ENCODE data around the gene ERAS. TPM values are rescaled to one million over a fixed set of nuclear protein-coding genes. Genes with fewer than 3 reads are reported as not detected.
A peak's percentile ranks its signal among the peaks of the same experiment; 100 is the strongest.
"Not testable (repeated sequence)": the region's sequence is repeated elsewhere in the genome, so short reads cannot be mapped to it uniquely, and the experiment has no call there.

ERAS gene
- total RNA-seq, 2 donors from 2014 or later: not detected

DNA sequence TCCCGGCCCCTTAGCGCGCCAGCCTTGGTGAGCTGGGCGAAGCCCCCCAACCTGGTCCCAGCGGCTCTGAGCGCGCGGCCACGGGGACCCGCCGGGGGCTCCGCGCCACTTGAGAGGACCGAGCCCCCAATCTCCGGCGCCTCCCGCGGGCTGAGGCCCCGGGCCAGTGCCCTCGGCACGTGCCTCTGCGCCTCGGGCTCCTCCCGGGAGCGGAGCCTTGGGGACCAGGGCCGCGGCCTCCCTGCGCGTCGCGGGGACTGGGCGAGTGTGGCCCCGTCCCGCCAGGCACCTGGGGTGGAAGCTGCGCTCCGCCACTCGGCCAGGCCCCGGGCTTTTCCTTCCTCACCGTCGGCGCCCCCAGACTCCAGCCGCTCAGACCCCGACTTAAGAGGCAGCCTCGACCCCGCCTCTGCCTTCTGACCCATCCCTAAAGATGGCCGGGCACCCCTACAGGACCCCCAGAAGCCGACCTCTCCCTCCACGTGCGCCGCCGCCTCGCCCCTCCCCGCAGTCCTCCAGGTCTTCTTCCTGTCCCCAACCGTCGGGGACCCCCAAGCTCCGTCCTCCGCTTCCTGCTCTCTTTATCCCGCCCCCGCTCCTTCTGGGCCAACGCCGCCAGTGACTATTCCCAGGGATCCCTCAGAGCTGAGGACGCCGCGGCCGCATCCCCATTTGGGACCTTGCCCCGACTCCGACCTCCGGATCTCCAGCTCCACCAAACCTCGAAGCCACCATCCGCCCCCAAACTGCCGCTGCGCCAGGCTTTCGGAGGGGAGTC lies 752 bp downstream of the ERAS start:
- no peak for ATAC-seq
- intact Hi-C loops (cut with DNase I): no loop called here
- DNase-seq: no peak

DNA sequence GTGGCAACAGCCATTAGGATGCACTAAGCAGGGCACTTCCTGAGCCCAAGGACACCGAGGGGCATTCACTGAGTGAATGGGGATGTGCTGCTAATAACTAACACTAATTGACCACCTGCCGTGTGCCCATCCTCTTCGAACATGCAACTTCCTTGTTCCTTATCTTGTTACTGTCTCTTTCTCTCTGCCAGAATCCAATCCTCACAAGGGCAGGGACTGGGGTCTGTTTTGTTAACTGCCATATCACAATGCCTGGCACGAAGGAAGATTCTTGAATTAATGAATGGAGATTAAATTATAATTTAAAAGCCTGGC lies 1.3 kb downstream of the ERAS start:
- no peak for ATAC-seq
- intact Hi-C loops (cut with DNase I): no loop called here

DNA sequence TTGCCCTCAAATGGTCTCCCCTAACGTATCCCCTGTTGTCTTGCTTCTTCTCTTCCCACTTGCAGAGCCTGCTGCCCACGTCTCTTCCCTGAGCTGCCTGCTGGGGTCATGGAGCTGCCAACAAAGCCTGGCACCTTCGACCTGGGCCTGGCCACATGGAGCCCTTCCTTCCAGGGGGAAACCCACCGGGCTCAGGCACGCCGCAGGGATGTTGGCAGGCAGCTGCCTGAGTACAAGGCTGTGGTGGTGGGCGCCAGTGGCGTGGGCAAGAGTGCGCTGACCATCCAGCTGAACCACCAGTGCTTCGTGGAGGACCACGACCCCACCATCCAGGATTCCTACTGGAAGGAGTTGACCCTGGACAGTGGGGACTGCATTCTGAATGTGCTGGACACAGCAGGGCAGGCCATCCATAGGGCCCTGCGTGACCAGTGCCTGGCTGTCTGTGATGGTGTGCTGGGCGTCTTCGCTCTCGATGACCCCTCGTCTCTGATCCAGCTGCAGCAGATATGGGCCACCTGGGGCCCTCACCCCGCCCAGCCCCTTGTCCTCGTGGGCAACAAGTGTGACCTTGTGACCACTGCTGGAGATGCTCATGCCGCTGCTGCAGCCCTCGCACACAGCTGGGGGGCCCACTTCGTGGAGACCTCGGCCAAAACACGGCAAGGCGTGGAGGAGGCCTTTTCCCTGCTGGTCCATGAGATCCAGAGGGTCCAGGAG lies 2.9 kb downstream of the ERAS start:
- ATAC-seq (no peak), DNase-seq (no peak)
- intact Hi-C loops (cut with DNase I): no loop called here

More for the DNA sequence above, 1.3 kb downstream of the ERAS start:
- DNase-seq: no peak

DNA sequence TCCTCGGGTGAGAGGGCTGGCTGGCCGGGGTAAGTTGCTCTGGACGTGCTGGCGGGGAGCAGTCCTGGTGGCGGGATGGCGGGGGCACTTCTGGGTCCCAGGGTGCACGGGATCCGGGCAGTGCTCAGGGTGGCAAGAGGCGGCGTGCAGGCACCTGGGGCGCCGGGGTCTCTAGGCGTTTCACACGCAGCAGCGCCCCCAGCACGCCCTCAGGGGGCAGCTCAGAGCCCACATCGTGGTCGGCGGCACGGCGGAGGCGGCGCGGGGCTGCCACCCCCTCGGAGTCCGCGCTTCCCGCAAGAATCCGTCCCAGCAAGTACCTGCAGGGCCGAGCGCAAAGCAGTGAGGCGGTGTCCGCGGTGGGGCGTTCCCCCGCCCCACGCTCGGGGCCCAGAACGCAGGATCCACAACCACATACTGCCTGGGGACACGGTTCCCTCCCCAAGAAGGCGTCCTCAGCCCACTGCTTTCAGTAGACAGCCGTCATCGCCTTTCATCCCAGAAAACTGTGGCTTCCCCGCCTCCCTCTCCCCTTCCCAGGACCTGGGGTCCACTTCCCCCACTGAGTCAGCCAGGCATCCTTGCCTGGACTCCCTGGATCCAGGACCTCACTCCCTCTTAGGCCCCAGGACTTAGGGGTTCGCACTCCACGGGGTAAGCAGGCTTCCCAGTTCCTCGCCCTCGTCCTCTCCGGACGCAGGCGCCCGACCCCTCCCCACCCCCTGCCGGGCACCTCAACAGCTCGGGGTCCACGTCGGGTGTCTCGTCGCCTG lies 5.0 kb downstream of the ERAS start:
- no peak for ATAC-seq
- intact Hi-C loops (cut with DNase I): no loop called here

DNA sequence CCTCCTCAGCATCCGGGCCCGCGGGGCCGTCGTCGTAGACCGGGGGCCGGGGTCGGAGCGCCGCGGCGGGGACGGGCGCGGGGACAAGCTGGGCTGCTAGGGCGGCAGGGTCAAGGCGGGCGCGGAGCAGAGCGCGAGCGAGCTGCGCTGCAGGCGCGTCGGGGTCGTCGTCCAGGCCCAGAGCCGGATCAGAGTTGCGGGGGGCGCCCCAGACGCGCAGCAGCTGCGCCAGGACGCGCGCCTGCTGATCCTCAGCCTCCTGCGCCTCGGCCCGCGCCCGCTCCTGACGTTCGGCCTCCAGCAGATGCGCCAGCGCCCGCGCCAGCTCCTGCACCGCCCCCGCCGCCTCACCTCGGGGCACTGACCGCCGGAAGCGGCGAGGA lies 5.6 kb downstream of the ERAS start:
- no peak for ATAC-seq
- intact Hi-C loops (cut with DNase I): no loop called here
- no peak for DNase-seq

More for the DNA sequence above, 5.0 kb downstream of the ERAS start:
- no peak for DNase-seq

DNA sequence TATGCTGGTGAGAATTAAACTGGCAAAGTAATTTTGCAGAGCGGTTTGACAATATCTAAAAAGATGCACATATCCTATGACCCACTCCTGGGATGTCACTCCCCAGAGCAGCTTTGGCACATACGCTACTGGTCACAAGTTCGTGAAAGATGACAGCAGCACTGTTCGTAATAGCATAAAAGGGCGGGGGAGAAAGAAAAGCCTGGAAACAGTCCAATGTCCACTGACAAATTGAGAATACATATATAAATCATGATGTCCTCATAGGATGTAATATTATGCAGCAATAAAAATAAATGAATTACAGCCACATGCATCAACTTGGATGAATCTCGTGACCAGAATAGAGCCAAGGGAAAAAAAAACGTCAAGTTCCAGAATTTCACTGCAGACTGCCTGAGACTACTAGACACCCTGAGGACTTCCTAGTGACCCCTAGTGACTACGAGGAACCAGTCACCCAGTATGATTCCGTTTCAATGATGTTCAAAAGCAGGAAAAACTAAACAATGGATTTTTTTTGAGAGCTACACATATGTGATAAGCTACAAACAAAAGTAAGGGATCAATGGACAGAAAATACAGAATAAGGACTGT lies 7.3 kb downstream of the ERAS start:
- no peak for ATAC-seq
- intact Hi-C loops (cut with DNase I): no loop called here
- no peak for DNase-seq

DNA sequence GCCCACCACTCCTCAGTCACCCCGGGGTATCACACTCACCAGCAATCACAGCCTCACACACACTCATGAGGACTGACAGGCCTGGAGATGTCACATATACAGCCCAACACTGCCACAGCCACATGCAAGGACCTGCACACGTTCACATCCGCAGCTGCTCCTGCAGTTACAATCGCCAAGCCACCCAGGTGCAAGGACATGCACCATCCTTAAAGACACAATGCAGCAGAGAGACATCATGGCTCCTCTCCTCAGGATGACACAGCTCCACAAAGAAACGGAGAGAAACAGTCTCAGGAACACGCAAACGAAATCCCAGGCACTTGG lies 8.0 kb downstream of the ERAS start:
- DNase-seq: no peak
- intact Hi-C loops (cut with DNase I): no loop called here
- no peak for ATAC-seq

DNA sequence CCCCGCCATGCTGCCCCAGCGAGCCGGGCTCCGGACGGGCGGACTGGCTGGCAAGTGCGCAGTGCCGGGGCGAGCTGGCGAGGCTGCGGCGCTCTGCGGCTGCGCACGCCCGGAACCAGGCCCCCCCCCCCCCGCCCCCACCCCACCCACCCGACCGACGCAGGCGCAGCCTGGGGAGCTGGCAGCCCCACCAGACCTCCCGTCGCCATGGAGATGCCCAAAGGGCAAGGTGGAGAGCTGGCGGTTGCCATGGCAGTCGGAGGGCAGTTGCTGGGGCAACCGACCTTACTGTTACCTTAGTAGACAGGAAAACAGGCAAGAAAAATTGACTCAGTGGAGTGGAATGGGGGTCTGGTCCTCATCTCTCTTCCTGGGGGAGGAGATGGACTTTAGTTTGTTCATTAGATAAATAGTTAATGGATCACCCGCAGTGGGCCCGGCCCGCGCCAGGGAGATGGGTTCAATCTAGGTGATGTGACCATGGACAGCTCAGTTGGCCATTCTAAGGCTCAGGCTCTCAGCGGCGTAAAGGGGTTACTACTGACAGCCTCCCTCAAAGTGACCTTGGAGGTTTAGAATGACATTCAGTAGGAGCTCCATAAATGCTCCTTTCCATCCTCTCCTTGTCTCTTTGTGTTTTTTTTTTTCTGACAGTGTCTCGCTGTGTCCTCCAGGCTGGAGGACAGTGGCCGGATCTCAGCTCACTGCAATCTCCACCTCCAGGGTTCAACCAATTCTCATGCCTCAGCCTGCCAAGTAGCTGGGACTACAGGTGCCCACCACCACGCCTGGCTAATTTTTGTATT lies 9.4 kb downstream of the ERAS start, which contains the start of gene PCSK1N:
Gene PCSK1N (minus strand): TSS at position 87 of the 806 bp plus-strand sequence. CDS start 78 bp downstream, at position 9.
- intact Hi-C loops (cut with DNase I): no loop called here

DNA sequence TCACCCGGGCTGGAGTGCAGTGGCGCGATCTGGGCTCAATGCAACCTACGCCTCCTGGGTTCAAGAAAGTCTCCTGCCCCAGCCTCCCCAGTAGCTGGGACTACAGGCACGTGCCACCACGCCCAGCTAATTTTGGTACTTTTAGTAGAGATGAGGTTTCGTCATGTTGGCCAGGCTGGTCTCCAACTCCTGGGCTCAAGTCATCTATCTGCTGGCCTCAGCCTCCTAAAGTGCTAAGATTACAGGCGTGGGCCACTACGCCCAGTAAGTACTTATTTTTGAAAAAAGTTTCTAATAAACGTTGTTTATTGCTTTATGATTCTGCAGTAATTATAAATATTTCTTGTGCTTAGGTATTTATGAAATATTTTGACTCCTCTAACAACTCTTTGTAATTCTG lies 13.4 kb downstream of the ERAS start:
- intact Hi-C loops (cut with DNase I): no loop called here
- DNase-seq (no peak), ATAC-seq (no peak)

More for the DNA sequence above, 9.4 kb downstream of the ERAS start, which contains the start of gene PCSK1N:
- no peak for DNase-seq
- peak; percentile 35 to 38 for ATAC-seq

DNA sequence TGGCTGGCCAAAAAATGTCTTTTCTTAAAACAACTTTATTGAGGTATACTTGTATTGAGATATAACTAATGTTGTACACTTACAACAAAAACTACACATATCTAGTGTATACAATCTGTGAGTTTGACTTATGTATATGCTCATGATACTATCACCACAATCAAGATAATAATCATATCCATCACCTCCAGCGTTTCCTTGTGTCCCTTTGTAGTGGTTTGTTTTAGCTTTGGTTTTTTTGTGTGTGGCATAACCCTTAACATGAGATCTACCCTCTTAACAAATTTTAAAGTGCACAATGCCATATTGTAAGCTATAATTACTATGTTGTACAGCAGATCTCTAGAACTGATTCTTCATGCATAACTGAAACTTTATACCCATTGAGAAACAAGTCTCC lies 22.5 kb downstream of the ERAS start:
- ATAC-seq (no peak), DNase-seq (no peak)
- intact Hi-C loops (cut with DNase I): no loop called here

DNA sequence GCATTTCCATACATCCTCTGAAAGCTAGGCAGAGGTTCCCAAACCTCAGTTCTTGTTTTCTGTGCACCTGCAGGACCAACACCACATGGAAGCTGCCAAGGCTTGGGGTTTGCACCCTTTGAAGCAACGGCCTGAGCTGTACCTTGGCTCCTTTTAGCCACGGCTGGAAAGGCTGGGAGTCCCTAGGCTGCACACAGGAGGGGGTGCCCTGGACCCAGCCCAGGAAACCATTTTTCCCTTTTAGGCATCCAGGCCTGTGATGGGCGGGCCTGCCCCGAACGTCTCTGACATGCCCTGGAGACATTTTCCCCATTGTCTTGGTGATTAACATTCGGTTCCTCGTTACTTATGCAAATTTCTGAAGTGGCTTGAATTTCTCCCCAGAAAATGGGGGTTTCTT lies 26.5 kb downstream of the ERAS start:
- DNase-seq (no peak), ATAC-seq (no peak)
- intact Hi-C loops (cut with DNase I): no loop called here

DNA sequence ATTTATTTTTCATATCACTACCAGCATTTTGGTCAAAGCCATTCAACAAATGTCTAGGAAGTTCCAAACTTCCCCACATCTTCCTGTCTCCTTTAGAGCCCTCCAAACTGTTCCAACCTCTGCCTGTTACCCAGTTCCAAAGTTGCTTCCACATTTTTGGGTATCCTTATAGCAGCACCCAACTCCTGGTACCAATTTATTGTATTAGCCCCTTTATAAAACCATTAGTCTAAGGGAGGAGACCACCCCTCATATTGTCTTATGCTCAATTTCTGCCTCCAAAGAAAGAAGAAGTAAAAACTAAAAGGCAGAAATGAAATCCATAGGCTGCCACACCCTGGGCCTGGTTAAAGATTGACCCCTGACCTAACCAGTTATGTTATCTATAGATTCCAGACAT lies 27.2 kb downstream of the ERAS start:
- ATAC-seq; DNase-seq; intact Hi-C loops (cut with DNase I): not testable (repeated sequence)

DNA sequence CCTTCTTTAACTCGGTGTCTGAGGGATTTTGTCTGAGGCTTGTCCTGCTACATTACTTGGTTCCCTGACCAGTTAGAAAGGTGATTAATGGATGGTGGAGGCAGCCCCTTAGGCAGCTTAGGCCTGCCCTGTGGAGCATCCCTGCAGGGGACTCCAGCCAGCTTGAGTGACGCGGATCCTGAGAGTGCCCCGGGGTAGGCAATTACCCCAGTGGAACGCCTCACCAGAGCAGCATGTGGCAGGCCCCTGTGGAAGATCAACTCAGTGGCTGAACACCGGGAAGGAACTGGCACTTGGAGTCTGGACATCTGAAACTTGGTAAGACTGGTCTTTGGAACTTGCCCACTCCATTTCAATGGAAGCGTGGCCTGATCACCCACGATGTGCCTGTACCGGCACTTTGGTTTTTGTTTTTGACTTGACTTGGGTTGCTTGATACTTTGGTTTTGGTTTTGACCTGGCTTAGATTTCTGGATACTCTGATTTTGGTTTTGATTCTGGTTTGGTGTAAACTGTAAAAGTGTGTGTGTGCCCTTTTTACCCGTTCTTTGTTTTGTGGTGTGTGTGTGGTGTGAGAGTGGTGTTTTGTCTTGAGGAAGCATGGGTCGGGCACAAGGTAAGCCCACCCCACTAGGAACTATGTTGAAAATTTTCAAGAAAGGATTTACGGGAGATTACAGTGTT lies 27.9 kb downstream of the ERAS start:
- ATAC-seq; intact Hi-C loops (cut with DNase I); DNase-seq: not testable (repeated sequence)

DNA sequence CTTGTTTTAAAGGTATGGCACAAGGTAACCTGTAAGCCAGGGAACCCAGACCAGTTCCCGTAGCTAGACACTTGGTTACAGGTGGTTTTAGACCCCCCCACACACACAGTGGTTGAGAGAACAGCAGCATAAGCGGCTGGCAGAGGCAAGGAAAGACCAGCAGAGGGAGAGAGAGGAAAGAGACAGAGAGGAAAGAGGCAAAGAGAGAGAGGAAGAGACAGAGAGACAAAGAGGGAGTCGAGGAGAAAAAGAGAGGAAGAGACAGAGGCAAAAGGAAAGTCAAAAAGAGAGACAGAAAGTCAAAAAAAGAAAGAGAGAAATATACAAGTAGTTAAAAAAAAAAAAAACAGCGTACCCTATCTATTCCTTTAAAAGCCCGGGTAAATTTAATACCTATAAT lies 28.6 kb downstream of the ERAS start:
- ATAC-seq: no peak
- no peak for DNase-seq
- intact Hi-C loops (cut with DNase I): no loop called here

DNA sequence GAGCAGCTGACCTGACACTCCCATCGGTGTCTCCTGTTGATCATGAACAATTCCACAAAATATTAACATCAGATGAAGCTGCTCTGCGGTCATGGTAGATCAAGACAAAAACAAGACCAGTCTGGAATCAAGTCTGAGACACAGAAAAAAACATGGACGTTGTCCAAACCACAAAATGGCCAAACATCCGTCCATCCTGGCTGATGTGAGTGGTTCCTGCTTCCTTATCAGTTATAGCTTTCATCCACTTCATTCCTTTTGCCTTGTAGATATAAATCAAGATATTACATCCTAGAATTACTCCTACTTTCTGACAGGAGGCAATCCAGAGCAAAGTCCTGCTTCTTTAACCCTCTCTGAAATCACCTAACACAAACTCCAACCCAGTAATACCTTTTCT lies 37.9 kb downstream of the ERAS start:
- no peak for DNase-seq
- no peak for ATAC-seq
- intact Hi-C loops (cut with DNase I): no loop called here

DNA sequence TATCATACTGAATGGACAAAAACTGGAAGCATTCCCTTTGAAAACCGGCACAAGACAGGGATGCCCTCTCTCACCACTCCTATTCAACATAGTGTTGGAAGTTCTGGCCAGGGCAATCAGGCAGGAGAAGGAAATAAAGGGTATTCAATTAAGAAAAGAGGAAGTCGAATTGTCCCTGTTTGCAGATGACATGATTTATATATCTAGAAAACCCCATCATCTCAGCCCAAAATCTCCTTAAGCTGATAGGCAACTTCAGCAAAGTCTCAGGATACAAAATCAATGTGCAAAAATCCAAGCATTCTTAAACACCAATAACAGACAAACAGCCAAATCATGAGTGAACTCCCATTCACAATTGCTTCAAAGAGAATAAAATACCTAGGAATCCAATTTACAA lies 45.7 kb downstream of the ERAS start:
- intact Hi-C loops (cut with DNase I); DNase-seq; ATAC-seq: not testable (repeated sequence)

DNA sequence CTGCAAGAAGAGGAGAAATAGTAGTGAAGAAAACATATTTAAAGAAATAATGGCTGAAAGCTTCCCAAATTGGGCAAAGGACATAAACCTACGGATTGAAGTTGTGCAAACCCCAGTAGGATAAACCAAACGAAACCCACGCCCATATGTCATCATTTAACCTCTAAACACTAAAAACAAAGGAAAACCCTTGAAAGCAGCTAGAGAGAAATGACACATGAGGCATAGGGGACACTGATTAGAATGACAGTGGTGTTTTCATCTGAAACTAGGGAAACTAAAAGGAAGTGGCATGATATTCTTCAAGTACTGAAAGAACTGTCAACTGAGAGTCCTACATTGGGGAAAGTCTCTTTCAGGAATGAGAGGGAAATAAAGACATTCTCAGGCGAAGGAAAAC lies 50.6 kb downstream of the ERAS start:
- DNase-seq; intact Hi-C loops (cut with DNase I); ATAC-seq: not testable (repeated sequence)

Measured in left cardiac atrium (tissue), 4 donors.